HG03060 (cell line): ENCODE measurements around the gene ANP32D.
"Not testable (repeated sequence)": the region's sequence is repeated elsewhere in the genome, so short reads cannot be mapped to it uniquely, and the experiment has no call there.

Source experiments
- ATAC-seq: cut with Tn5 transposase; IDR thresholded peaks from one replicate; pipeline ENCODE4 v1.9.1; 2021; ENCODE audit warnings: low read depth, moderate number of reproducible peaks; ENCODE audit not compliant: unreplicated experiment

The ANP32D gene

DNA sequence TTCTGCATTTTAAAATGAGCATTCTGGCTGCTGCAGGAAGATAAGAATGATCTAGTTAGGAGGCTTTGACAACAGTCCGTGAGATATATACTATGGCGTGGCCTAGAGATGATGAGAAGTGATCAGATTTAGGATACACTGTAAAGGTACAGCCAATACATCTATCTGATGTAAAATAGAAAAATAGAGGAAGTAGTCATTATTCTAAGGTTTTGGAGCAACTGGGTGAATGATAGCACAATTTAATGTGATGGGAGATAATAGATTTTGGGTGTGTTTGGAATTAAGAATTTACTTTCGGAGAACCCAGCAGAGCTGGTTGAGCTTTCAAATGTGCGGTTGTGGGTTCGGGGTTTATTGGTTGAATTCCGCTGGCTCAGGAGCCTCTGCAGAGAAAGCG, at the start of gene ANP32D:
Gene ANP32D, plus strand, starts transcription at position 301 of the 400 bp plus-strand sequence. CDS start 106 bp downstream, outside the sequence.
- no peak for ATAC-seq

DNA sequence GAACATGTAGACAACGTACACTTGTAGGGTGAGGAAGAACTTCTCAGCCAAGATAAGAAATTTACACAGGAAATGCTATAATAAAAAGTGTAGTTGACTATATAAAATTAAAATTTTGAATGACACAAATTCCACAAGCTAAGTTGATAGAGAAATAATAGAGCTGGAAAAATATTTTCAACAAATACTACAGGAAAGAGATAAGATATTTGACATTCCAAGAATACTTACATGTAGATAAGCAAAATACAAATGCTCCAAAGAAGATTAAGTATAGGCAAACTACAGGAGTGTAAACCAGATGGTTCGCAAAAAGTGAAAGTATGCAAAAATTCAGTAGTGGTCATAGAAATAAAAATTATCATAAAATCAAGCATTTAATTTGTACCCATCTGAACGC, 49.2 kb upstream of the ANP32D start:
- ATAC-seq = no peak

DNA sequence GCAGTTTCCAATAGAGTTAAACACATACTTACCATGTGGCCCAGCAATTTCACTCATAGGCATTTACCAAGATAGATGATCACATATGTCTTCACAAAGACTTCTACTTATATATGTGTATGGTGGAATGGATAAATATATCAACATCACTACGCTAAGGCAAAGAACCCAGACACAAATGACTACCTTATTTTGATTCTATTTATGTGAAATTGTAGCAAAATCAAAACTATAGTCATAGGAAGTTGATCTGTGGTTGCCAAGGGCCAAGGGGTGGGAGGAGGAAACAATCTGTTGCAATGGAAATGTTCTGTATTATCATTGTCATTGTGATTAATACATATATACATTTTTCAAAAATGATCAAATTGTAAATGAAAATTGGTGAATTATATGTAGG, 47.7 kb upstream of the ANP32D start:
- ATAC-seq = no peak

DNA sequence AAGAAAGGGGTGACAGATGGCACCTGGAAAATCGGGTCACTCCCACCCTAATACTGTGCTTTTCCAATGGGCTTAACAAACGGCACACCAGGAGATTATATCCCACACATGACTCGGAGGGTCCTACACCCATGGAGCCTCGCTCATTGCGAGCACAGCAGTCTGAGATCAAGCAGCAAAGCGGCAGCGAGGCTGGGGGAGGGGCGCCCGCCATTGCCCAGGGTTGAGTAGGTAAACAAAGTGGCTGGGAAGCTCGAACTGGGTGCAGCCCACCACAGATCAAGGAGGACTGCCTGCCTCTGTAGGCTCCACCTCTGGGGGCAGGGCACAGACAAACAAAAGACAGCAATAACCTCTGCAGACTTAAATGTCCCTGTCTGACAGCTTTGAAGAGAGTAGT, 38.3 kb upstream of the ANP32D start:
- not testable (repeated sequence) for ATAC-seq

DNA sequence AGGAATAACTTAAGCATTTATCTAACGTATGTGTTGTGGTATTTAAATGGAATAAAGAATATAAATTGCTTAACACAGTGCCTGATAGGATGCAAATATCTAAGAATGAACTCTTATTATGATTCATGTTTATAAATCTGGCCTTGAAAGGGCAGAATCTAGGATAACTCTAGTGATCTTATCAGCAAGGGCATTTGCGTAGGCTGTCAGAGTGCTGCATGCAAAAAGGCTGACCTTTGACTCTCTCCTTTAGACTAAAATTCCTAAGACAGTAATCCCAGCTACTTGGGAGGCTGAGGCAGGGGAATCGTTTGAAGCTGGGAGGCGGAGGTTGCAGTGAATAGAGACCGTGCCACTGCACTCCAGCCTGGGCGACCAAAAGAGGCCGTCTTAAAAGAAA, 31.3 kb upstream of the ANP32D start:
- no peak for ATAC-seq

DNA sequence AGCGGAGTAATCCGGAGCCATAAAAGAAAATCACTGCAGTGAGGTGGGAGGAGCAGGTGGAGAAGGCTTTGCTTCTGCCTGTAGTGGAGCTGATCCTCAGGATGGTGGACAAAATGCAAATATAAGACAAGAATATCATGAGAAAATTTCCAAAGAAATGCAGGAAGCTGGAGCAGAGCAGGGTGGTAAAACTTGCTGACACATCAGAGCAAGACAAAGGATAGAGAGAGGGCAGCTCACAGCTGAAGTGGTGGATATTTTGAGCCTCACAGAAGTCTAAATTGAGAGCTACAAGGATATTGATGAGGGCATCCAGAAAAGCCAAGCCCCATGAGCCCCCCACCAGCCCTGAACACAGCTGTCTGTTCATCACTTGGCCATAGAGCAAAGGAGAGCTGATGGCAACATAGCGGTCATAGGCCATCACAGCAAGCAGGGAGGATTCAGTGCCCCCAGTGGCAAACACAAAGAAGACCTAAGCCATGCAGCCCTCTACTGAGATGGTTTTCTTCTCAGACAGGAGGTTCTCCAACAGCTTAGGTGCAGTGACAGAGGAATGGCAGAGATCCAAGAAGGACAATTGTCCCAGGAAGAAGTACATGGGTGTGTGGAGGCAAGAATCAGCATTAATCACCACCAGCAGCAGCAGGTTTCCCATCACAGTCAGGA, 30.0 kb upstream of the ANP32D start:
- ATAC-seq = no peak

DNA sequence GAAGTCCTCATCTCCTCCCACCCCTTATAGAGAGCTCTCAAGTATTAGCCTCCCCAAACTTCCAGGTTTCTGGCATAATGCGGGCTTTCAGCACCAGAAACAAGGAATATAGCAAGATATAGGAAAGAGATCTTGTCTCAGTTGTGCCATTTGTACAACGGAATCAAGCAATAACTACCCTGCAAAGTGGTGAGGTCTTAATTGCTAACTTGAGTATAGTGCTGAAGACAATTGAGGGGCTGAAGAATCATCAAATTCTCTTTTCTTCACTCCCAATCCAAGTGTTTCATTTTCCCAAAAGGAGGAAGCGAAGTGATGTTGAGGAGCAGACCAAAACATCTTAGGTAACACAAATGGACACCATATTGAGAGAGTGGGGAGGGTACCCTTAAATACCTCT, 26.8 kb upstream of the ANP32D start:
- ATAC-seq = no peak

DNA sequence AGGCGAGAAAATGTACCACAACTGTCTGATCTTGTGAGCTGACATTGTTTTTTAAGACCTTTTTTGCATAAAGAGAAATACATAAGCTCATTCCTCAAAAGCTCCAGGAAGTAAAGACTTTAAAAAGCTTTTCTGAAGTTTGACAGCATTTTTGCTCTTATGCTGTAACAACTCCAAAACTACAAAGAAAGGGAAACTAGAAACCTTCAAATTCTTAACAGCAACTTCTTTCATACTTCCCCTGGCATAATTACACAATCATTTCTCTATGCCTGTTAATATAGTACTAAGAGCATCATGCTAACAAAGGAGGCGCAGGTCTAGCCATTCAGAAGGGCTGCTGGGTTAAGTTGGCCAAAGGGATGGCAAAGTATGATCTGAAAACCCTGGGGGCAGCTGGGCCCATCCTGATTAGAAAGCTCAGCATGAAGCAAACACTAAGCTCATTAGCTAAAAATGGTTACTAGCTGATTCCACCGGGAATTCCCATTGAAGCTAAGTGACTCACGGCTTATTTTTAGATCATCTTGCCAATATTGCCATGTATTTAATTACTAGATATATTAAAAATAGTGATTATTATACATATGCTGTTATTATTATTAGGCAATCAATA, 26.1 kb upstream of the ANP32D start:
- no peak for ATAC-seq

DNA sequence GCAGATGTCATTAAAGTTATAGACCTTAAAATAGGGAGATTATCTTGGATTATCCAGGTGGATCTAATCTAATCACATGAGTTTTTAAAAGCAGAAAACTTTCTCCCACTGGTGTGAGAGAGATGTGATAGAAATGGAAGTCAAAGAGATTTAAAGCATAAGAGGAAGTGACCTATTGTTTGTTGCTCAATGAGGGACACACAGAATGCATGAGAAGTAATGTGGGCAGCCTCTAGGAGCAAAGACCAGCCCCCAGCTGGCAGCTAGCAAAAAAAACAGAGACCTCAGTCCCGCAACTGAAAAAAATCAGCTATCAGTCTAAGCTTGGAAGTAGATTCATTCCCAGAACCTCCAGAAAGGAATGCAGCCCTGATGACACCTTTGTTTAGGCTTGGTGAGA, 24.6 kb upstream of the ANP32D start:
- no peak for ATAC-seq

DNA sequence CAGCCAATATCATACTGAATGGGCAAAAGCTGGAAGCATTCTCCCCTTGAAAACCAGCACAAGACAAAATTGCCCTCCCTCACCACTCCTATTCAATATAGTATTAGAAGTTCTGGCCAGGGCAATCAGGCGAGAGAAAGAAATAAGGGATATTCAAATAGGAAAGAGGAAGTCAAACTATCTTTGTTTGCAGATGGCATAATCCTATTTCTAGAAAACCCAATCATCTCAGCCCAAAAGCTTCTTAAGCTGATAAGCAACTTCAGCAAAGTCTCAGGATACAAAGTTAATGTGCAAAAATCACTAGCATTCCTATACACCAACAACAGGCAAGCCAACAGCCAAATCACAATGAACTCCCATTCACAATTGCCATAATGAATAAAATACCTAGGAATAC, 21.0 kb upstream of the ANP32D start:
- ATAC-seq = no peak

DNA sequence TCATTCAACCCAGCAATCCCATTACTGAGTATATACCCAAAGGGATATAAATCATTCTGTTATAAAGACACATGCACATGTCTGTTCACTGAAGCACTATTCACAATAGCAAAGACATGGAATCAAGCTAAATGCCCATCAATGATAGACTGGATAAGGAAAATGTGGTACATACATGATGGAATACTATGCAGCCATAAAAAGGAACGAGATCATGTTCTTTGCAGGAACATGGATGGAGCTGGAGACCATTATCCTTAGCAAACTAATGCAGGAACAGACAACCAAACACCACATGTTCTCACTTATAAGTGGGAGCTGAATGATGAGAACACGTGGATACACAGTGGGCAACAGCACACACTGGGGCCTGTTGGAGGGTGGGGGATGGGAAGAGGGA, 19.4 kb upstream of the ANP32D start:
- ATAC-seq = not testable (repeated sequence)

DNA sequence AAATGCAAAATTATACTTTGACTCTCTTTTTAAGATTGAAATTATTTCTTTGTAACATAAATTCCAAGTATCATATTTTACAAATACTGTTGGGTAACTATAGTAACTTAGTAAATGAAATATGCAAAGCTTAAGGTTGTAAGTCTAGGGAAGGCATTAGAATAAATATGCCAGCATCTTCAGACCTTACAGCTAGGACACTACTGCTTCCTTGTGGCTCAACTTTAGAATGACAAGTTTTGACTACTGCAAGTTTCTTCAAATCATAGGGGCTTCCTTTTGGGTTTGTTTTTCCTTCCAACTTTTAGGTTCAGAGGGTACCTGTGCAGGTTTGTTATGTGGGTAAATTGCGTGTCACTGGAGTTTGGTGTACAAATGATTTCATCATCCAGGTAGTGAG, 17.7 kb upstream of the ANP32D start:
- no peak for ATAC-seq

DNA sequence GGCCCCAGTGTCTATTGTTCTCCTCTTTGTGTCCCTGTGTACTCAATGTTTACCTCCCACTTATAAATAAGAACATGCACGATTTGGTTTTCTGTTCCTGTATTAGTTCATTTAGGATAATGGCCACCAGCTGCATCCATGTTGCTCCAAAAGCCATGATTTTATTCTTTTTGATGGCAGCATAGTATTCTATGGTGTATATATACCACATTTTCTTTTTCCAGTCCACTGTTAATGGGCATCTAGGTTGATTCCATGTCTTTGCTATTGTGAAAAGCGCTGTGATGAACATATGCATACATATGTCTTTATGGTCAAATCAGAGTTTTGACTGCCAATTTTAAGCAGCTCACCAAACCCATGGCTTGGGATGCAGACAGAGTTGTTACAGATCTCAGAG, 17.2 kb upstream of the ANP32D start:
- ATAC-seq = no peak

DNA sequence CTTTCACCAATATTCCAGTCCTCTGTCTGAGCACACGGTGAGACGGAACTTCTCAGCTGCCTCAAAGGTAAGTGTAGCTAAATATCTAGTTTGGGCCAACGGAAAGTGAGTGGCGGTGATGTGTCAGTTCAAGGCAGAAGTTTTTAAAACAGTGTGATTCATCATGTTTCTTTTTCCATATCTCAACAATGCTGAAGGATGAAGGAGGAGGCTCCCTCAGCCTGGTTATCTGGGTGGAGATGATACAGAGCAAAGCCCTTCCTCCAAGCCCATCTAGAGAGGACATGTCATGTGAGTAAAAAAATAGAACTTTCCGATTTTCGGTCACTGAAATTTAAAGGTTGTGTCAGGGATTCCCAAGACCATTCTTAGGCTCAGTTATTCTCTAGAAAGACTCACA, 13.1 kb upstream of the ANP32D start:
- ATAC-seq = no peak

DNA sequence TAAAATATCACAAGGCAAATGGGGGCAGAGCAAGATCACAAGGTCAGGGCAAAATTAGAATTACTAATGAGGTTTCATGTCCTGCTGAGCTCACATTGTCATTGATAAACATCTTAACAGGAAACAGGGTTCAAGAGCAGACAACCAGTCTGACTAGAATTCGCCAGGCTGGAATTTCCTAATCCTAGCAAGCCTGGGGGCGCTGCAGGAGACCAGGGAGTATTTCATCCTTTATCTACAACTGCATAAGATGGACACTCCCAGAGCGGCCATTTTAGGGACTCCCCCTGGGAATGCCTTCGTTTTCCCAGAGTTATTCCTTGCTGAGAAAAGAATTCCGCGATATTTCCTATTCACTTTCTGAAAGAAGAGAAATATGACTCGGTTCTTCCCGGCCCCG, 3.3 kb upstream of the ANP32D start:
- not testable (repeated sequence) for ATAC-seq

DNA sequence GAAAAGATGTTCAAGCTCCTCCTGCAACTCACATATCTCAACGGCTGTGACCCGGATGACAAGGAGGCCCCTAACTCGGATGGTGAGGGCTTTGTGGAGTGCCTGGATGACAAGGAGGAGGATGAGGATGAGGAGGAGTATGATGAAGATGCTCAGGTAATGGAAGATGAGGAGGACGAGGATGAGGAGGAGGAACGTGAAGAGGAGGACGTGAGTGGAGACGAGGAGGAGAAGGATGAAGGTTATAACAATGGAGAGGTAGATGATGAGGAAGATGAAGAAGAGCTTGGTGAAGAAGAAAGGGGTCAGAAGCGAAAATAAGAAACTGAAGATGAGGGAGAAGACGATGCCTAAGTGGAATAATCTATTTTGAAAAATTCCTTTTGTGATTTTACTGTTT, 702 bp downstream of the ANP32D start:
- no peak for ATAC-seq

DNA sequence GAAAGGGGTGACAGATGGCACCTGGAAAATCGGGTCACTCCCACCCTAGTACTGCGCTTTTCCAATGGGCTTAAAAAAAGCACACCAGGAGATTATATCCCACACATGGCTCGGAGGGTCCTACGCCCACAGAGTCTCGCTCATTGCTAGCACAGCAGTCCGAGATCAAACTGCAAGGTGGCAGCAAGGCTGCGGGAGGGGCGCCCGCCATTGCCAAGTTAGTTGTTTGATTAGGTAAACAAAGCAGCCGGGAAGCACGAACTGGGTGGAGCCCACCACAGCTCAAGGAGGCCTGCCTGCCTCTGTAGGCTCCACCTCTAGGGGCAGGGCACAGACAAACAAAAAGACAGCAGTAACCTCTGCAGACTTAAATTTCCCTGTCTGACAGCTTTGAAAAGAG, 2.1 kb downstream of the ANP32D start:
- ATAC-seq = not testable (repeated sequence)

DNA sequence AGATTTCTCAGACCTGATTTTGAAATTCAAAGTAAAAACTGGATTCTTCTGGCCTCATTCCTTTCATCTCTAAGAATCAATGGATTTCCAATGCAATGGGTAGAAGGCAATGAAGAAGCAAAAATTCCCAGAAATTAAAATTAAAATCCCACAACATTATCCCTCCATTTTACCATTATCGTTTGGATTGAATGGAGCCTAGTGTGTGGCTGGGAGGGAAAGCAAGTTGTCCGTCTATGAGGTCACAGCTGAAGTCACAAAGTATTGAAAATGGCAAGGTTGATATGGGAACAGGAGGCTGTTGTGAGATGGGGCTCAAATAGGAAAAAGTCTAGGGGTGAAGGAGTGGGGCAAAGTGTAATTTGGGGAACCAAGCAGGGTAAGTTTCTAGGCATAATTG, 9.8 kb downstream of the ANP32D start, which contains the start of gene C12orf54:
Gene C12orf54, plus strand, starts transcription at position 301 of the 400 bp plus-strand sequence. CDS start 799 bp downstream, outside the sequence.
- ATAC-seq = no peak

DNA sequence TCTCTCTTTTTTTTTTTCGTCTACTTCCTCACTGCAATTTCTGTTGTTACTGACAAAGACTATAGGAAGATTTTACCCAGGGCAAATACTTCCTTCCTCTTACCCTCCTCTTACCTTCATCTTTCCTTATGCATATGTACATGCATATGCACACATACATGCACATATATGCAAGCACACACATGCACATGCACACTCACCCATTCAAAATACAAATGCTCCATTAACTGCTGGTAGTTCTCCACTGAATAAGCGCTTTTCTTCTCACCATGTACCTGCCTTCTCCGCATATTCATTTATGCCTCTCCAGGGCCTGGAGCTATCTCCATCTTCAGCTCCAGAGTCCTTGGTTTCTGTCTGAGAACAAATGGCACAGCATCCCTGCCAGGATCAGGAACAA, 10.6 kb downstream of the ANP32D start:
- no peak for ATAC-seq

DNA sequence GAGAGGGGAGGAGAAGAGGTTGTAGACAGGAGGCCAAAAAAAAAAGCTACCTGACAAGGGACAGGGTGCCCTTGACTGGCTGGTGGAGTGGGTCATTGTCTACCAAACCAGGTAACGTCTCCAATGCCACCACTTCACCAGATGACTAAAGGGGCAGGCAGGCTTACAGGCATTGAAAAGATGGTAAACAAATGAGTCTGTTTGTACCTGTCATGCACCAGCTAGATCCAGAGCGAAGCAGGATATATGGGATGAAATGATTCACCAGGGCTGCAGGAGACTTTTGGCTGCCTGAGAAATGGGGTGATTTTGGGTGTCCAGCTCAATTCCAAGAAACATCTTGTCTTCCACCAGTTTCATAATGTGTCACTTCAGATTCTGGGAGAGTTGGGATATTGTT, 13.9 kb downstream of the ANP32D start:
- ATAC-seq = no peak

DNA sequence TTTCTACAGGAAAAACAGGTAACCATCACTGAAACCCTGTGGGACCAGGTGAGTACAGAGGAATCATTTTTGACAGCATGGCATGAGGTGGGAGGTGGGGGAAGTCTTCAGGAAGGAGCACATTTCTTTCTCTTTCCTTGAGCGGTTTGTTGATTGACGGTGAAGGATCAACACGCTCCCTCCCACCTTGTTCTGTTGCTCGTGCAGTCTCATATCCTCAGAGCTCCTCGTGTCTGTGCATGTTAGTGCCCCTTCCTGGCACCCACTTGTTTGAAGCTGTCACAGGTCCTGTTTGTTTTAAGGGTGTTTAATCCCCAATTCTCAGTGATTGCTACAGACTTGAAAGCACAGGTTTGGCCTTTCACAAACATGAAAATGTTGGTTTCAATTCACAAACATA, 14.3 kb downstream of the ANP32D start:
- no peak for ATAC-seq

DNA sequence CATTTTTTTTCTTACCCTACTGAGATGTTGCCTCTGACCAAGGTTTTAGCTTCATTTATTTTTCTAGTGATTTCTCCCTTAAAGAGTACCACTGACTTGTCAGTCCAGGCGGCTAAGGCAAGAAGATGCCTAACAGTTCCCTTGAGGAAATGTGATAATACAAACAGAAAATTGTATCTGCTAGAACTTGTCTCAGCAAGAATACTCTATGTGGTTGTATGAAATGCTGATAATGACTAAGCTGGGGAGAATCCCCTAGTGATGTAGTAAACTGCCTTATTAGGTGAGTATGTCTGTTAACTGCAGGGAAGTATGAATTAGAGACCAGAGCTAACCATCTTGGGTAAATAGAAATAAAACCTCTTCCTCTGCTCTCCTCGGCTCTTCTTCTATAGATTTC, 16.7 kb downstream of the ANP32D start:
- peak; percentile 98 for ATAC-seq
